NCI-H510A (cell line): Measurements from ENCODE around the gene CTIF.

Experiments
- DNase-seq: peaks from one replicate; lab custom pipeline; 2025; lab: John Stamatoyannopoulos, UW

CTIF gene

GRCh38 chr18:48819781-48820482, 281.1 kb downstream of the CTIF start:
- DNase-seq = no peak

- no peak for DNase-seq
Observed at GRCh38 chr18:48820483-48821250, 281.8 kb downstream of the CTIF start.

- DNase-seq = no peak
Observed at GRCh38 chr18:48821251-48821590, 282.4 kb downstream of the CTIF start.

- DNase-seq = no peak
Observed at GRCh38 chr18:48821845-48822244, 283.0 kb downstream of the CTIF start.

DNA sequence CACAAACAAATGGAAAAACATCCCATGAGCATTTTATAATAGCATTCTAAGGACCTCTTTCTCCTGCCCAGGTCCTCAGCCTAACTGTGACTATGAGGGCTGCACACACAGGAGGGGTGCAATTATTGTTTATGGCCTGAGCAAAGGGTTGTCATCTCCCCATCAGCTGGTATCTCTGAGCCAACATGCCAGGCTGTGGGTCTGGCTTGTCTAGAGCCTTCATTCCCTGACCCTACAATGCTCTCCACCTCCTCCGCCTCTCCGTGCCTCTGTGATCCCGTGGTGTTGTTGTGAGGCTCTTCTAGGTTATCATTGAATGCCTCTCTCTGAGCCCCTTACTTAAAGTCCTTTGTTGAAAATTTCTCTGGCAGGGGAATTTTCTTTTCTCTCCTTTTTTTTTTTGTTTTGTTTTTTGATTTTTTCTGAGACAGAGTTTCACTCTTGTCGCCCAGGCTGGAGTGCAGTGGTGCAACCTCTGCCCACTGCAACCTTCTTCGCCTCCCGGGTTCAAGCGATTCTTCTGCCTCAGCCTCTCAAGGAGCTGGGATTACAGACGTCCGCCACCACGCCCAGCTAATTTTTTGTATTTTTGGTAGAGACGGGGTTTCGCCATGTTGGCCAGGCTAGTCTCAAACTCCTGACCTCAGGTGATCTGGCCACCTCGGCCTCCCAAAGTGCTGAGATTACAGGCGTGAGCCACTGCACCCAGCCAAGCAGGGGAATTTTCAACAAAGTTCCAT, 285.6 kb downstream of the CTIF start:
- DNase-seq = no peak

DNA sequence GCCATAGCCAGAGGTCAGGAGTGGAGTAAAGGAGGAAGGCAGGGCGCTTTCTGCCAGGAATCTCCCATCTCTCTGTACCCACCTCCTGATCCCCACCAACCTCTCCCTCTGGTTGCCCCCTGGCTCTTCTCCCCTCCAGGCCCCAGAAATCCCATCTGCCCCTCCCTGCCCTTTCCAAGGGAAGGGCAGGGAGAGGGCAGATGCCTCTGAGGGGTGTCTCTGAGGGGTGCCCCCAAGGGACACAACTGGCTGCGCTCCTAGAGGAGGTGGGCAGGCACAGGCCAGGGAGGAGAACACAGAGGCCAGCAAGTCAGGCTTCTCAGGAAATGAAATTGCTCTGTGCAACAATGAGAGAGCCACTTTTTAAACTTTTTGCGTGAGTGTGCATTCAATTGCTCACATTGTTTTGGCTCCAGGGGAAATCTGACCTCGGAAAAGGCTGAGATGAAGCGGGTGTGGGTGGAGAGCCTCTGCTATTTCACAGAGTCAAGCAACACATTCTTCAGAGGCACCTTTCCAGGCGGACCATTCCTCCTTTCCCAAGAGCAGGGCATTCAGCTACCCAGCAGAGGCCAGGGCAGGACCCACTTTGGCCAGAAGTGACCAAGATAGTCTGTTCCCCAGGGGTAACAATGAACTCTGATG, 286.4 kb downstream of the CTIF start:
- DNase-seq = no peak

DNA sequence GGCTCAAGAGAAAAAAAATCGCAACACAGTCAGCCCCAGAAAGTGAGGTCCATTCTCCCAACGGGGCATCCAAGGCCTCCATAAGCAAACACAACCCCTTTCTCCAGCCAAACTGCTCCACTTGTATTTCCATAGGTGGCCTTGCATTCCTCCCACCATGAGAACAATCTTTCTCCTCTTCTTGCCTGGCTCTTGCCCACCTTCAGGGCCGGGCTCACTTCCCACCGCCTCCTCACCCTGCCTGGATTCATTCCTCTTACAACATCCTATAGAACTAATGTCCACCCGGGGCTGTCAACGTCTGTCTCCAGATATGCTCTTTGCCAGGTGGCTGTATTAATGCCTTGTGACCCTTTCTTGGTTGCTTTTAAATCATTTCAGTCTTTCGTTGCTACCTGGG, 287.4 kb downstream of the CTIF start:
- no peak for DNase-seq

- no peak for DNase-seq
Observed at GRCh38 chr18:48826806-48827205, 288.0 kb downstream of the CTIF start.

DNA sequence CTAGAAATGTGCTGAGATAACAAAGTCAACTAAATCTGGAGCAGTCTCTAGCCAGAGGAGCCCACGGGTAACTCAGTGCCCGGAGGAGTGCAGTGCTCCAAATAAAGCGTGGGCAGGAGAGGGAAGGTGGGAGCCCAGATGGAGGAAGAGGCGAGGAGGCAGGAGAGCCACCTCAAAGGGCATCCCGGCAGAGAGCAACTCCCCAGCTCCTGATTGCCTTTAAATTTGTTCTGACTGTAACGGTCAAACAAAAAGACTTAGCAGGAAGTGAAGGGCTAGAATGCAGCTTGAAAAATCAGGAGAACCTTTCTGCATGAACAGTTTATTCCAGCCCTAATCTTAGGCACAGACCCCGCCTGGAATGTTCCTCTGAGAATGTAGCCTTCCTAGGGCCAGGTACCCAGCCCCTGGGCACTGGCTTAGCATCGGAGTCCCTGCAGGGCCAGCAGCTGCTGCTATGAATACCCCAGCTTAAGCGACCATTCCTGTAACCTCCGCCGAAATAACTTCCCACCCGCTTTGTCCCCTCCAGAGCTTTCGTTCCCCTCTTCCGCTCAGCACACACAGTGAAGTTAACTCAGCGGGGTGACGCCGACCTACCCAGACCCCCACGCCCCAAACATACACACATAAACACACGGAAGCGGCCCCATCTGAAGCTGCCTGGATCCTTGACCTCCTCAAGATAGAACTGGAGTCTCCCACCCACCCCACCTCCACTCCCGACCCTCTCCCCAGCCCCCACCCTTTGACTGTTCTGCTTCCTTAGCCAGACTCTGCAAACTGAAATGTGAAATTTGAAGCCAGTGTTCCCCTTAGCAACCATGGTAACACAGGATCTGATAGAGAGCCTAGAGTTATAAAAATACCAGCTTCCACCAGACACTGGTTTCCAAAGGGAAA, 288.7 kb downstream of the CTIF start:
- DNase-seq = no peak

DNA sequence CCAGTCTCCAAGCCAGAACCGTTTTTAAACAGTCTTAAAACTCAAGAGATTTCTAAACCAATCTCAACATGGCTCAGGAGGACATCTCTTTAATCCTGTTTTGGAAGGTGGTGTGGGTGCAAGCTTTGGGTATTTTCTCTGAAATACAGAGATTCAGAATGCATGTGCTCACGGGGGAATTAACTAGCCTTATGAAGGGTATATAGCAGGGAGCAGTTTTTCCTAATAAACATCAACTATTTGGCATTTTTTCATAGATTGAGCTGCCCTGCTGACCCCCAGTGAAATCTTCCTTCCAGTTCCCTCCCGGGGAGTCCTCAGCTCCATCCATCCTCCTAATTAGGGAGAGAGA, 289.3 kb downstream of the CTIF start:
- no peak for DNase-seq

- DNase-seq = no peak
Observed at GRCh38 chr18:48828691-48829442, 290.0 kb downstream of the CTIF start.

DNA sequence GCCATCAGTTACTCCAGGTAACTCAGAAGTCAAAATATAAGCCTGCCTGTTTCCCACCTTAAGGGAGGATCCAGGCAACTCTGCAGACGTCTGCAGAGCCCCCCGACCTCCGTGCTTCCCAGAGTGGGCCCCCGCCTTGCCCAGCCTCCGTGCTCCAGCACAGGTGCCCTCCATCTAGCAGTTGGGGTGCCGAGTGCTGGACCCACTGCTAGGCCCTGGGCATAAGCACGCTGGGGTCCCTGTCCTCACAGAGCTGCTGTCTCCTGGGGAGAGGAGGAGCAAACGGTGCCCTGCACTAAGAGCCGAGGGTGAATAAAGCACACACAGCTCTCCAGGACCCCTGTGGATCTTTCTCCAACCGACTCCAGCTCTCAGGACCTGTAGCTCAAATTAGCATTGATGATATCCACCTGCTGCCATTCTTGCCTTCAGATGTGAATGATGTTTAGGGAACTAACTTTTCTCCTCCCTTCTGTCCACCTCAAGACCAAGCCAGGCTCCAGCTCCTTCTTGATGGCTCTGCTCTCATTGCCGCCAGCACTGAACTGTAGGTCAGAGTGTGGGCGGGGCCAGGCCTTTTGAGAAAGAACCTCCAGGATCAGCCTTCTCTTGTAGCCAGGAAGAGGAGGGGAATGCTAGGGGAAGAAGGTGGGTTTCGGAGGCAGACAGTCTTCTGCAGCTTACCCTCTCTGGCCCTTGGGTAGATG, 290.8 kb downstream of the CTIF start:
- DNase-seq = no peak

DNA sequence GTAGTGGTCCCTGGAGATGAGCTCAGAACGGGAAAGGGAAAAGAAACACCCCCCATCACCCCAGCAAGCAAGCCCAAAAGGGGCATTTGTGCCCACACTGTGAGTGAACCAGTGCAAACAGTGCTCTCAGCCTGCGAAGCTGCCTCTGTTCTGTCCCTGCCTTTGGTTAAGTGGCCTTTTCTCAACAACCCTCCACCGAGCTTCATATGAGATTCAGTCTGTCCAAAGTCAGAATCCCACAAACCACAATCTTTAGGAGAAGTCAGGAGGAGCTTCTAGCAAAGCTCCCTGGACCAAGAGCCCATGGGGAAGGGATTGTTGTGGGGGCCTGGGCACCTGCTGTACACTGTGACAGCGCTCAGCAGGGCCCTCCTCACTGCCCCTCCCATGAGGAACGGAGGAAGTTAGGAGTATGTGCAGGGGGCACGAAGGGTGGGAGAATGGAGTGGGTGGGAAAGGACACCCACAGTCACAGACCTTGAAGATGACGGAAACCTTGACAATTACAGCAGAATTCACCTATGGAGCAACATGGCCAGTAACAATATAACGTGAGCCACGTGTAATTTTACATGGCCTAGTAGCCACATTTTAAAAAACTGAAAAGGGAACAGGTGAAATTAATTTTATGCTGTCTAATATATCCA, 292.4 kb downstream of the CTIF start:
- no peak for DNase-seq

DNA sequence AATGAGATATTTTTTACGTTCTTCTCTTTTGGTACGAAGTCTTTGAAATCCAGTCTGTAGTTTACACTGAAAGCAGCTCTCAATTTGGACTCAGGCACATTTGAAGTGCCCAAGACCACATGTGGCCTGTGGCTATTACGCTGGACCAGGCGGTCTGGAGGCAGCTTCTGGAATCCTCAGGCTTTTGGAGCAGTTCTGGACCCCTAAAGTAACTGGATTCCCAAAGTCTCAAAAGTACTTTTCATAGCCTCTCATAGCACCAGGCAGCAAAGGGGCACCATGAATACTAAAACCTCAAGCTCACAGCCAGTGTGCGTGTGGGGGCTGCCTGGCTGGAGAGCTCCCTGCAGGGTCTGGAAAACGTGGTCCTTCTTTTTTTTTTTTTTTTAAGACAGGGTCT, 293.0 kb downstream of the CTIF start:
- no peak for DNase-seq

DNA sequence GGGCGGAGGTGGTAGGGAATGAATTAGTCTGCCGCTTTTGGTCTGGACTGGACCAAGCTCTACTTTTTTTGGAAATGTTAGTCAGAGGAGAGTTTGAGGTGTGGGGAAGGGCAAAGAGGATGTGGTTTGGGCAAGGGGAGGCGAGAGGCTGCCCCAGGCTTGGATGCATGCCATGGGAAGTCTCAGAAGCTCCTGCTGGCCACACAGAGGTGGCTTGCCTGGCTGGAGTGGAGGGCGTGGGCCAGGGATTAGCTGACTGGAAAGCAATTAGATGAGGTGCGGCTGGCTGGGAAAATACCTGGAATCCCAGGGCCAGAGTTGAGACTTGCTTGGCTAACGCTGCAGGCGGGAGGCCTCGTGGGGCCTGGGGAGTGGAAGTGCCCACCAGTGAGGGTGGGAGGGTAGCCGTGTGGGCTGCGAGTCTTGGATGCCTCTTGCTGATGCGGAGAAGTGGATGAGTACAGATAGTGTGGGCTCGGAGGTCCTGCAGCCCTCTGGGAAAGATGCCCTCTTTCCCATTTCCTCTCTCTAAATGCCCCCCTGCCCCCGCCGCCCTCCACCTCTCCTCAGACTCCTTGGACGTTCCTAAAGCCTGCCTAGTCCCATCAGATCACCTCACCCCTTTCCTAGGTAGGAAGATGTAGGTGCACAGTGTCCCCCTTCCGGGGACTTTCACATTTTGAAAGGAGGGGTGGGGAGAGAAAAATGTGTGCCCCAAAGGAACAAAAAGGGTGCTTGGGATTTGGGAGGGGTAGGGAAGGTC, 294.3 kb downstream of the CTIF start:
- DNase-seq = no peak

DNA sequence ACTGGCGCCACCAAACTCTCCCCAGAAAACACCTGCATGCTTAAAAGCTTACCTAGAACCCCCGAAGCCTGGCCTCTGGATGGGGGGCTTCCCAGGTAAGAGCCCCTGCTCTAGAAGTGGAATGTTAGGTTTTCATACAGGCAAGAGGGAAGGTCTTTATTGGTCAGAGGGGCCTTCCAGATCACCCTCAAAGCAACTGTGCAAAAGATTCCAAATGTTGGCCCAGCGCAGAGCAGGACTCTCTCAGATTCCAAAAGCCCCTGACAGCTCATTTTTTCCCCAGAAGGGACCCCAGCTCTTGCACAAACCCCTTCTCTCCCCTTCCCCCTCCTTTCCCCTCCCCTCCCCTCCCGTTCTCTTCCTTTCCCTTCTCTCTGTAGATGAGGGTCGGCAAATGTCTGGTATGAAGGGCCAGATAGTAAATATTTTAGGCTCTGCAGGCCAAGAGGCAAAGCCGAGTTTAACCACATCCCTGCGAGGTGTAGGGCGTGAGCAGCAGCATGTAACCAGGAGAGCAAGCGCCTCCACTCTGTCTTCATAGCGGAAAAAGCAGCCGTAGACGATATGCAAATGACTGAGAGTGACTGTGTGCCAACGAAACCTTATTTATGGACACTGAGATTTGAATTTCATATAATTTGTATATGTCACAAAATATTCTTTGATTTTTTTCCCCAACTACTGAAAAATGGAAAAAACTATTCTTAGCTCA, 295.0 kb downstream of the CTIF start:
- DNase-seq = no peak

- DNase-seq = no peak
Observed at GRCh38 chr18:48834413-48835031, 295.7 kb downstream of the CTIF start.

DNA sequence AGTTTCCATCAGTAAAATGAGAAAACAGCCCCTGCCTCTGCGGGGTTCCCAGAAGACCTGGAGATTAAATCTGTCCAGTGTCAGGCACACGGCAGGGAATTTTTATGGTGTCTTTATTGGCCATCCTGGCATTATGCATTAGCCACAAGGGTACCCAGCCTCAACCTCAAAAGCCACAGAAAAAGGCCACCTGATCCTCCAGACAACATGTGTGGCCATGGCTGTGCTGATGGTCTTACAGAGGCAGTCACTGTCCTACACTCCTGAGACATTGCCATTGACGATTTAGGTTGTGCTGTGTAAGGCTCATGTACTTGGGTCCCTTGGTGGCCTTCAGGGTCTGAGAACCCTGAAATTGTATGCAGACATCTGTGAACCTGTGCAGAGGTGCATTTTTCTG, 296.3 kb downstream of the CTIF start:
- DNase-seq = no peak
